ENCODE data around the gene CASTOR1.
"Not testable (repeated sequence)": the region's sequence is repeated elsewhere in the genome, so short reads cannot be mapped to it uniquely, and the experiment has no call there.

CASTOR1 gene

DNA sequence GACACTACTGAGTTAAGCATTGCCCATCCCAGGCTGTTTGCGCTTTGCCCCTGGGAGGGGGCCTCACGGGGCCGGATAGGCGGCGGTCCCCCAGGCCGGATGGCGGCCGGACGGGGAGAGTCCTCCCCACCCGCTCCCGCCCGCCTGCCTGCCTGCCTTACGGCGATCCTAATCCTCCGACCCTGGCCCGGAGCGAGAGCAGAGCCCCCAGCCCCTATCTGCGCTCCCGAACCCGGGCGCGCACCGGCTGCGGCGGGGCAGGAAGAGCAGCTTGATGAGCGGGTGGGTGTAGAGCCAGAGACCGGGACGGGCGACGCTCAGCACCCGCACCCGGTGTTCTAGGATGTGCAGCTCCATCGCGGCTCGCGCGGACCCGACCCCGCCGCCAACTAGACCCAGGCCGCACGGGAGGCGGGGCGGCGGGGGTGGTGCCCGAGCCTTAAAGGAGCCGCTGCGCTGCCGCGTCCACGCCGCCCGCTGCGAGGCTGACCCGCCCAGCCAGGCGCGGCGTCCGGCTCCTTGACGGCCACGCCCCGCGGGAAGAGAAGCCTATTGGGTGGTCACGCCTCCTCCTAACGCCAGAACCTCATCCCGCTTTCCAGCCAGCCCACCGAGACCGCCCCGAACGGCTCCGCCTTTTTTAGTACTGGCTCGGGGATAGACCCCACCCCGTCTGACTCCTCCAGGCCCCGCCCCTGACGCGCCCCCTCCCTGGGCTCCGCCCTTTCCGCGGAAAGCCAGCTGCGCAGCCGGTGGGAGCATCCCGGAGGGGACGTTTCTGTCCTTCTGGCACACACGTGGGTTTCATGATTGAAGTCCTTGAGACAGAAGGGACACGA lies at the start of gene CASTOR1:
Gene CASTOR1 (minus strand): TSS at position 365 of the 839 bp plus-strand sequence. CDS start 8 bp downstream, at position 357.
- peak; percentile 100 for DNase-seq (ENCODE audit: low spot score)
- FAIRE-seq = peak; percentile 74

- DNase-seq (ENCODE audit: low spot score) = no peak
- no peak for FAIRE-seq
Measured at GRCh38 chr22:30338802-30339201, 49.5 kb upstream of the CASTOR1 start.

GRCh38 chr22:30338341-30338740 lies 49.0 kb upstream of the CASTOR1 start:
- not testable (repeated sequence) for DNase-seq (ENCODE audit: low spot score); FAIRE-seq

DNA sequence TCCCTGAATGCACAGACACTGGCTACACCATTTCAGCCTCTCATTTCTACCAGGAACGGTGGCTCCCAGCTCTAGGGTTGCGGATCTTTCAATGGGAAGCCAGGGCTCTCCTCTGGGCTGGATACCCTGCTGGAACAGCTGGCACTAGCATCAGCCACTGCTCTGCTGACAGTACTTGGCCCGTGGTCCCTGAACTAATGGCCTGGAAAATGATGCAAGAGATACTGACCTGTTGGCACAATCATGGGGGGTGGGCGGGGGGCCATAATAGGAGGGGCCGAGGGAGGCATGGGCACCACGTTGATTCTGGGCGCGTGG lies 48.1 kb upstream of the CASTOR1 start:
- FAIRE-seq = no peak
- DNase-seq (ENCODE audit: low spot score) = no peak

DNA sequence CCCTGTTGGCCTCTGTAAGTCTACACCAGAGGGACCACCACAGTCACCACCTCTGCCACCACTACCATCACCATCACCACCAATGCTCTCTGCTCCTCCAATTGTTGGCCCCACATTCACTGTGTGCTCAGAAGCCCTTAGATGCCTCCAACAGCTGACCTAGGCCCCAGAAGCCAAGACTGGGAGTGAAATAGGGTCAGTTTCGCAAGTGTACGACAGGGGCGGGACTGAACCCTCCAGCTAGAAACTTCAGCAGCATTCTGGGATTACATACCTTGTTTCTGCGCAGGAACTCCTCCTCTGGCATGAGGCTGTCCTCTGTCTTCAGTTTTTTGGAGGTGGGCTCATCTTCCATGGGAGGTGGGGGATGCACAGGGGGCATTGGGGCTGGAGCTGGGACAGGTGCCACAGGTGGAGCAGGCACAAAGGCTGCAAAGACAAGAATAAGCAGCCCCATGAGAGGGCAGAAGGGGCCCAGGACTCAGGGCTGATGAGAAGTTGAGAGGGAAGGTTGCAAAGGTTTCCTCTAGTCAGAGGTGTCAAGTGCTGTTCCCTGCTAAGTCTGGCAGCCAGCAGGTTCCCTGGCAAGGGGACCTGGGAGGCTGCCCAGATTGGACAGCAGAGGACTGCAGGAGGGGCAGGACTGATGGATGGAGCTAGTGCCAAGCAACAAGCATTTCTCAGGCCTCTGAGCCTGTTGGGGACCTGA lies 47.6 kb upstream of the CASTOR1 start:
- no peak for DNase-seq (ENCODE audit: low spot score)
- FAIRE-seq = no peak

DNA sequence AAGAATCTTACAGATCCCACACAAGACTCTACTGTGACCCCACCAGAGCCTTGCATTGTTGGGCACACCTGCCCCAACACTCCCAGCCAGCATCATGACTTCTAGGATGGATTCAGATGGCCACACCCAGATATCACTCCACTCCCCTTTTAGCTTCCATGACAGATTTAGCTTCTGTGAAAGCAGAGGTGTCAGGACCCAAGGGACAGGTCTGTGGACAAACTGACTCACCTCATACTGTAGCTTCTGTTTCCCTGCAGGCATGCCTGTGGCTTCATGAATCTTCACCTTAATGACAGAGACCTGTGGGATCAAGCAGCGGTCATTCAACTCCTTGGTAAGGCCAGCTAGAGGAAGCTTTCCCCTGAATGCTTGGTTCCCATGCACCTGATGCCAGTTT lies 45.9 kb upstream of the CASTOR1 start:
- FAIRE-seq (no peak), DNase-seq (ENCODE audit: low spot score) (no peak)

DNA sequence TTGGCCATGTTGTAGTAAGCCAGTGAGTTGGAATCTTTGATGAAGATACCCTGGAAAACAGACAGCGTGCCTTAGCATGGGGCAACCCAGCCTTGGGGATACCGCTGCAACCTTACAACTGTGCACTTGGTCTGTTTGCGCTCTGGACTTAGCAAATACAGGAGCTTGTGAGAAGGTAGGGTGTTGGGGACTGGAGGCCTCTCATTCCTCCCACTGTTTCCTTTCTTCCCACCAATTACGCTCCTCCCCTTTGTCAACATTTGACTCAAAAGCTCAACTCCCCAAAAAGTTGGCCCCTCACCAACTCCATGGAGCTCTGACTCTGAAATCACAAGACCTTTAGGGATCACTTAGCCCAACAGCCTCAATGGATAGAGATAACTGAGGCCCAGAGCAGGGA lies 45.3 kb upstream of the CASTOR1 start:
- DNase-seq (ENCODE audit: low spot score) = no peak
- FAIRE-seq = no peak

DNA sequence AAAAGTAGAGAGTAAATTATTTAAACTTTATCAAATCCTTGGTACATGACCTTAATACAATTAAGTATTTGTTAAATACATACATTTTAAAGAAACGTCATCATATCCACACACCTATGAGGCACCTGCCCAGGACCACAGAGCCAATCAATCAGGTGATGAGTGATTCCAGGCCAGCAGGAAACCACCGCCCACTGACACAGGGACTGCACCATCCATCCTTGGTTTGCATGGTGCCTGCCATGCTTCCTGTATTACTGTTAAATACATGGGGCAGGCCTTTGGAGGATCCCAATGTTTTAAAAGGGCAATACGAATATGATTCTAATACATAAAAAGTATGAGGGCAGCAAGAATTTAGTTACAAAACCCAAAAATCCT lies 44.4 kb upstream of the CASTOR1 start:
- no peak for DNase-seq (ENCODE audit: low spot score)
- no peak for FAIRE-seq

DNA sequence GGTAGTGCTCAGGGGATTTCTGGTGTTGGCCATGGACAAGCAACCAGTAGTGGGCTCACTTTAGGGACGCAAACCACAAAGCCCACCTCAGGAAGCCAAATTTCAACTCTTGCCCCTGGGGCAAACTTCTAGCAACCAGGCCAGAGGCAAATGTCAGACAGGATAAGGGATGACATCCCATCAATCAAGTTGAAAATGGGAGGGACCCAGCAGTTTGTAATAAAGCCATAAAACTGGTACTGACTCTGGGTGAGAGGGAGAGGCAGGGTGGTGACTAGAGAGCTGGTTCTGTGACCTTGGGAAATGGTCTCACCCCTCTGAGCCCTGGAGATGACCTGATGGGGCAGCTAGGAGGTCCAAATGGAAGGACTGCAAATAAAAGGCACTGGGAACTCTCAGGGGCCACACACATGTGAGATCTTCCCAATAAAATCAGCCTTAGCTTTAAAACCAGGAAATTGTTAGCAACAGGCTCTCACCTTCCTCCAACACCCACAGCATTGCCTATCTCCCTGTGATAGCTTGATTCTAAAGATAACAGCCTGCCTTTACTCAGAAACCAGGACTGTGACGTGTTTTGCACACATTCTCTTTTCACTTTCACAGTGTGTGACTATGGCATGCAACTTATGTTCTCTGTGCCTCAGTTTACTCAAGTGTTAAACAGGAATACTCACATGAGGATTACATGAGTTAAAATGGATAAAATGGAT lies 43.8 kb upstream of the CASTOR1 start:
- FAIRE-seq = no peak

GRCh38 chr22:30332551-30332950 lies 43.2 kb upstream of the CASTOR1 start:
- FAIRE-seq (no peak), DNase-seq (ENCODE audit: low spot score) (no peak)

More for the DNA sequence above, 43.8 kb upstream of the CASTOR1 start:
- no peak for DNase-seq (ENCODE audit: low spot score)

DNA sequence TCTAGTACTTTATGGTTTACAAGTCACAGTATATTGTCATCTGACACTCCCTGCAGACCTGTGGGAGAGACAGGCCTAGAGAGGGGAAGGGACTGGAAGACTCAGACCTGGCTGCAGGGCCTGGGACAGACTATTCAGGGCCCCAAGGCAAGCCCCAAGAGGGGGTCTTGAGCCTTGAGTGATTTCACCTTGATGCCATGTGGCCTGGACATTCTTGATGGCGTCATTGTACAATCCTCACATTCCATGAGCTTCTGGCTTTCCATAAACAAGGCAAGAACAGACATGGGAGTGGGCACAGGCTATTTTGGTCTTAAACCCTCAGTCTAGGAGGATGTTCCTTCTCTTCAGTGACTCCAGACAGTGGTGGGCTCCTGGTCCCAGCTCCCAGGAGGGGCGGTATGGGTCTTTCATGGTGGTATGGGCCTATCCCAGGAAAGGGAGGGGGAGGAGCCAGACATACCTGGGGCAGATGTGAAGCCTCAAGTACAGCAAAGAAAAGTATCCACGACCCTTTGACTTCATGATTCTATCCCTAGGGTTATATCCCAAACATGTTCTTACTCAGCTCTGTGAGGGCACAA lies 39.3 kb upstream of the CASTOR1 start:
- FAIRE-seq = no peak

GRCh38 chr22:30327864-30328345 lies 38.6 kb upstream of the CASTOR1 start:
- DNase-seq (ENCODE audit: low spot score) = no peak
- FAIRE-seq = no peak

More for the DNA sequence above, 39.3 kb upstream of the CASTOR1 start:
- no peak for DNase-seq (ENCODE audit: low spot score)

DNA sequence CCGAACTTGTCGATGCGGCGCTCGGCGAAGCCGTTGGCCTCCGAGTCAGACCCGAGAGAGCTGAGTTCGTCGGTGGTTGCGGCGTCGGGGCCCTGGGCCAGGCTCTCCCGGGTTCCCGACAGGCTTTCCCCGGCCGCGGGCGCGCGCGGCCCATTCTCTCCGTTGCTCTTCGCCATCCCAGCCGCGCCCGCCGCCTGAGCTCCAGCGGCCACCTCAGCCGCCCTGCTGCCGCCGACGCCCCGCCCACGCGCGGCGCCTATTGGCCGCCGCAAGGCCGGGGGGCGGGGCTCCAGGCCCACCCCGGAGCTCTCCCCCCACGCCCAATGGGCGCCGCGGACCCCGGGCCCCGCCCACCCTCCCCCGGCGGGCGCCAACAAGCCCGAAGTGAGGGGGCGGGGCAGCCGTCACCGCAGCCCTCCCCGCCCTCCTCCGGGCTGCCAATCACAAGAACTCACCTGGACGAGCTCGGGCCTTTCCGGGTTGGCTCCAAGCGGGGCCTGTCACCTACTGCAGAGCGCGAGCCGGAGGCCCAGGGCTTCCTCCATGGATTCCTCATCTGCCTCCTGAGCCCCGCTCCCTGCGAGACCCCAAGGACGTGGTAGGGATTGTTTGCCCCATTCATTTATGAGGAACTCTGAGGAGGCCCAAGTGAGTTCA lies 37.5 kb upstream of the CASTOR1 start, which contains the start of gene TBC1D10A:
Gene TBC1D10A (minus strand): TSS at position 236 of the 657 bp plus-strand sequence. CDS start 60 bp downstream, at position 176.
- DNase-seq (ENCODE audit: low spot score) (peak; percentile 100), FAIRE-seq (peak; percentile 68)

- DNase-seq (ENCODE audit: low spot score) (peak; percentile 69), FAIRE-seq (peak; percentile 27)
Measured at GRCh38 chr22:30326255-30326705, 37.0 kb upstream of the CASTOR1 start.

- FAIRE-seq (peak; percentile 67), DNase-seq (ENCODE audit: low spot score) (no peak)
Measured at GRCh38 chr22:30325724-30326254, 36.5 kb upstream of the CASTOR1 start.

DNA sequence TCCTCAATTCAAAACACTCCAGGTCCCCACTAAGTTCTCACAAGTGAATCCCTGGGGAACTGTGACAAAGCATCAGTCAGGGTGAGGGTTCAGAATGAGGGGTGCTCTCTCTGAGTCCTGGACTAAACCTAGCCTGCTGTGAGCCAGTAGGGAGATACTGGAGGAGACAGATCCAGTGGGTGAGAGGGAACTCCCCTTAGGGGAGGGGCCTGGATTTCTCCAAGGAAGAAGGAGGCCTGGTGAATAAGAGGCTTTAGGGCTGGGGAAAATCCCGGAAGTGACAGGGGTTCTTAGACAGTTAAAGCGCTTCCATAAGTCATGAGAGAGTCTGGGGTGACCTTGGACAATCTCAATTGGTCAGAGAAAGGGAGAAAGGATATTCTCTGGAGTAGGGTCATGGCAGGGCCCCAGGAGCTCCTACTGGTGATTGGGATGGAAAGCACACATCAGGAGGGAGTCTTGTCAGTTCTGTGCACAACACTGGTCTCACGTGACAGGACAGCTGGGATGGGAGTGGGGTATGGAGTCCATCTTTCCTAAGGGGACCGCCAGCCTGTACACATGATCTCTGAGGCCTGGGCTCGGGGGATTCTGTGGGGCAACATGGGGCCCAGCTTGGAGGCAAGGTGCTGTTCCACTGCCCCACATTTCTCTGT lies 35.9 kb upstream of the CASTOR1 start:
- FAIRE-seq = no peak
- peak; percentile 61 for DNase-seq (ENCODE audit: low spot score)

- FAIRE-seq (no peak), DNase-seq (ENCODE audit: low spot score) (no peak)
Measured at GRCh38 chr22:30324014-30324730, 34.9 kb upstream of the CASTOR1 start.

- no peak for FAIRE-seq
- DNase-seq (ENCODE audit: low spot score) = no peak
Measured at GRCh38 chr22:30323246-30323645, 33.9 kb upstream of the CASTOR1 start.

DNA sequence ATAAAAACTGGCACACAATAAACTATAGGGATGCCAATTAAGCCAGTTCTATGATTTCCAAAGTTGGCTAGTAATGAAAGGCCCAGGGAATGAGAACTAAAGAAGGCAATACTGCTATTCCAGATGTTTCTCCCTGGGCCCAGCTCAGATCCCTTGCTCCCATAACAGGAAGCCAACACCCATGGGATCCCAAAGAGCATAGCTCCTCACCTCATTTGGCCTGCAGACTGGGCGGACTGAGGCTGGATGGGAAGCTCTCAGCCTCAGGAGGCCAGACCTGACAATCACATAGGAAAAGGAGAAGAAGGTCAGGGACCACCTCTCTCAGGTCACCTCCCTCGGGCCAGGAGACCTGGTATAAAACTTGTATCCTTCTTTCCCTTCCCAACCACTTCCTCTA lies 32.2 kb upstream of the CASTOR1 start:
- FAIRE-seq = no peak
- no peak for DNase-seq (ENCODE audit: low spot score)
